ENCODE results near the gene NCOA1. TPM values are rescaled to one million over a fixed set of nuclear protein-coding genes. Genes with fewer than 3 reads are reported as not detected.
"Not testable (repeated sequence)": the region's sequence is repeated elsewhere in the genome, so short reads cannot be mapped to it uniquely, and the experiment has no call there.

The NCOA1 gene
- total RNA-seq, 1 donor from 2014 or later = 12.0 TPM

- no peak for DNase-seq (ENCODE audit: extremely low read depth, low read depth, low spot score)
Observed at GRCh38 chr2:24570225-24570624, 79.2 kb downstream of the NCOA1 start.

- DNase-seq (ENCODE audit: extremely low read depth, low read depth, low spot score) = no peak
Observed at GRCh38 chr2:24571828-24572442, 80.9 kb downstream of the NCOA1 start.

DNA sequence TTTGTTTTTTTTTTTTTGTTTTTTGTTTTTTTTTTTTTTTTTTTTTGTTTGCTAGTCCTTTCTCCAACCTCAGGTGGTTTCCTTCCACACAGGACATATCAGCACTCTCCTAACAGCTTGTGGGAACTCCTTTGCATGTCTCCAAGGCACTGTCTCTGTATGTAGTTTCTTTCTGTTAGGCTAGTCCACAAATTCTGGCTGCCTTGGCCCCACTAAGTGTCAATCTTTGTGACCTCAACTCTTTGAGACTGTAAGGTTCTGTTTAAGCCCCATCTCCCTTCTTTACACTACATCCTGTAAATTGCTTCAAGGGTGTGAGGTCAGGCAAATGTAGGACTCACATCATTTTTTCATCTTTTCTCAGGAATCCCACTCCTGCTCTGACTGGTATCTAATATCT, 85.1 kb downstream of the NCOA1 start:
- no peak for DNase-seq (ENCODE audit: extremely low read depth, low read depth, low spot score)

DNA sequence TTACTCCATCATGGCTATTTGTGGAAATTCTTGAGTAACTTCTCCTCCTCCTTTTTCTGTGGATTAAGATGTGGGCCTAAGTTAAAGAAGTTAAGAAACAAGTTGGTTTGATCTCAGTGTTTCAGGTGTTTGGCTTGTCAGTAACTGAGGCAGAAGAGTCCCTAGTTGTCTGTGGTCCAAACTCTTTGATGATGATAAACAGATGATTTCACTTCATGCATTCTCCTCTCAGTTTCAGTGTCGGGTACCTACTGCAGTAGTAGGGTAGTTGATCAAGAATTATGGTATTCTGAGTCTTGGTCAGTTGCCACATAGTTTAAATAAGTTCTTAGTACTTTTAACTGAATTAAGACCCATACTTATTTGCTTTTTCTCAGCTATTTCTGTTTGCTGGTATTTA, 85.6 kb downstream of the NCOA1 start:
- no peak for DNase-seq (ENCODE audit: extremely low read depth, low read depth, low spot score)

GRCh38 chr2:24577481-24577880, 86.4 kb downstream of the NCOA1 start:
- no peak for DNase-seq (ENCODE audit: extremely low read depth, low read depth, low spot score)

DNA sequence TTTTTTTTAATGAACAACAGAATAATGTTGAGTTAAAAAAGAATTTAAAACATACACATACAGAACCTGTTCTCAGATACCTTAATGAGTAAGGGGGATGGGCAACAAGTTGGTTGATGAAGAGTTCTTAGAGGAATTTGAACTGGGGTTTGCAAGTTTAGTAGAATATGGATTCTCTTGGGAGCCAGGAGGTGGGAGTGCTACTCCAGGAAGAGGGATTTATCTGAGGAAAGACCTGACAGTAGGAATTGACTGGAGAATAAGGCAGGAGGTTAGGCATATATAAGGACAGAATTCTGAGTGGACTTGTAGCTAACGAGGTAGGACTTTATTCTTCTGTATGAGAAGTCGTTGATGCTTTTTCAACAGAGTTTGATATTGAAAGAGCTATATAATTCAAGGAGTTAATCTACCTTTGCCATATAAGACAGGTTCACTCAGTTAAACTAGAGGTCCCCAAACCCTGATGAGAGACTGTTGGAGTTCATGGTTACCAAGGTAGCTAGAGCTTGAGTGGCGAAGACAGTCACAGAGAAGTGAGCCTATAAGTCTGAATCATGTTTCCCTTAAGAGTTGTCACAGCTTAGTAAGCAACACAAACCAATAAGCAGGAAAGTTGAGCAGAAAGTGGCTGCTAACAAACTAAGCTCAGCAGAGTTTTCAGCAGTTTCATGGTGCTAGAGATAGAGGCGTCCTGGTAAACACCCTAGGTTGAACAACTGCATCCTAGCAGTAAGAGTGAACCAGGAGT, 88.2 kb downstream of the NCOA1 start:
- no peak for DNase-seq (ENCODE audit: extremely low read depth, low read depth, low spot score)

DNA sequence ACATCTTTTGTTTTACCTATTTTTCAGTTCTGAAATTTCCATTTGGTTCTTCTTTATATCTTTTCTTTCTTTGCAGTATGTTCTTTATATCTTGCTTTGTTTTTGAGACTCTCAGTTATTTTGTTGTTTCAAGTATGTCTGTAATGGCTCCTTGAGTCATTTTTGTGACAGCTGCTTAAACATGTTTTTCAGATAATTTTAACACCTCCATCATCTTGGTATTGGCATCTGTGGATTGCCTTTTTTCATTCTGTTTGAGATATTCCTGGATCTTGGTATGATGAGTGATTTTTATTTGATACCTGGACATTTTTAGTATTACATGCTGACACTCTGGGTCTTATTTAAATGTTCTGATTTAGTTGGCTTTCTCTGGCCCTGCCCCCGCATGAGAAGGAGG, 89.5 kb downstream of the NCOA1 start:
- no peak for DNase-seq (ENCODE audit: extremely low read depth, low read depth, low spot score)

DNA sequence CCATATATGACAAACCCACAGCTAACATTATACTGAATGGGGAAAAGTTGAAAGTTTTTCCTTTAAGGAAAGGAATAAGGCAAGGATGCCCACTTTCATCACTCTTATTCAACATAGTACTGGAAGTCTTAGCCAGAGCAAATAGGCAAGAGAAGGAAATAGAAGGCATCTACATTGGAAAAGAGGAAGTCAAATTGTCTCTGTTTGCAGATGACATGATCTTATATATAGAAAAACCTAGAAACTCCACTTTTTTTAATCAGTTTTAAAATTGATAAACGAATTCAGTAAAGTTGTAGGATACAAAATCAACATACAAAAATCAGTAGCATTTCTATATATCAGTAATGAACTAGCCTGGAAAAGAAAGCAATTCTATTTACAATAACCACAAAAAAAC, 90.9 kb downstream of the NCOA1 start:
- DNase-seq (ENCODE audit: extremely low read depth, low read depth, low spot score) = not testable (repeated sequence)

DNA sequence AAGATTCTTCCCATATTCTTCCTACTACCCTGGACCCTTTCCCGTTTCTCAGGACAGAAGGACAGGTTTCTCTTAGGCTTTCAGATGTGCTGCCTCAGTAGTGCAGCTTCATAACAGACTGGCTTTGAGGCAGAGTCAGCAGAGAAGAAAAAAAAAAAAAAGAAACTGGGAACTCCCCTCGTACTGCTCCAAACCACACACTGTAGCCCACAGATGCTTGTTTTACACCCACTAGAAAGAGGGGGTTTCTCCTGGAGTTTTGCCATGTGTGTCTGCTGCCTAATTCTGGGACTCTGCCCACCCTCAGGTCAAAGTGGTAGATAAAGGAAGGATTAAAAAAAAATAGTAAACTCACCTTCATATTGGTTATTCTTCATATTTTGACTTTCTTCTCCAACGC, 95.9 kb downstream of the NCOA1 start:
- DNase-seq (ENCODE audit: extremely low read depth, low read depth, low spot score) = no peak

GRCh38 chr2:24588294-24588693, 97.2 kb downstream of the NCOA1 start:
- DNase-seq (ENCODE audit: extremely low read depth, low read depth, low spot score) = no peak

DNA sequence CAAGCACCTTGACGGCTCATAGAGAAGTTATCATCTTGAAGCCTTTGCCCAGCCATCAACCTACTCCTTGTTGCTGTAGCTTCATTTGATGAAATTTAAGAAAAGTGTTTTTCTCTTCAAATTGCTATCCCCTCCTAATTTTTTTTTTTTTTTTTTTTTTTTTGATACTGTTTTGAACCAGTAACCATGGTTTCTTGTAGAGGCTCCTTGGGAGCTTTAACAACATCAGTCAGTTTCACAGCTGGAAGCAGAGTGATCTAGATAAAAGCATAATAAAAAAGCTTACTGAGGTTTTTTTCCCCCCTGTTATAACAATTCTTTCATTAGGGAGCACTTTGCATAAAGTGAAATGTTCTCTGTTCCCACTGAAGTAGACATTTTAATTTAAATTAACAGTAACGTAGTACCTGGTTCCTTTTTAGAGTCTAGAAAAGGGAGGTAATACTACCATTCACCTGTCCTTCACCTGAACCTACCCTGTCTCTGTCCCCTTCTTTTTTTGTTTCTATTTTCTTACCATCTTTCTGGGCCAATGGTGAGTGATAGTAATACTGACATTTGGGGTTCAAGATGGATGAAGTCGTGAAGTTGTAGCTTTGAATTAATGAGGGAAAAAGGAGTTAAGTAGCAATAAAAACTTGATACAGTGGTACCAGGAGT, 101.5 kb downstream of the NCOA1 start:
- DNase-seq (ENCODE audit: extremely low read depth, low read depth, low spot score) = no peak

DNA sequence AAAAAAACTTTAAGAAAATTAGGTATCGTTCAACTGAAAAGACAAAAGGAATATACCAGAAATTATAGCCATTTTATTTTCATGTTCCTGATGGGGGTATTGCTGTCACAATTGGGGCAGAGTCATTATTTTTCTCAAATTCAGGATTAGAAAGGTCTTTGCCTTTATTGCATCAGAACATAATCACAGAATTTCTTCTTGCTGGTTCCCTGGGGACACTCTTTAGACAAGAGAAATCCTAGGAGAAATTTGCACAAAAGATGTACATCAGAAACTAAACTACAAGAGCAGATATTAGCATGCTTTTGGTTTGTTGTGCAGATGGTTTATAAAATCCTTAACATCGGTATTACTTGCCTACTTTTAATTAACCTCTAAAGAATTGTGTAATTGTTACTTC, 103.2 kb downstream of the NCOA1 start:
- DNase-seq (ENCODE audit: extremely low read depth, low read depth, low spot score) = no peak

GRCh38 chr2:24597181-24597870, 106.3 kb downstream of the NCOA1 start:
- no peak for DNase-seq (ENCODE audit: extremely low read depth, low read depth, low spot score)

DNA sequence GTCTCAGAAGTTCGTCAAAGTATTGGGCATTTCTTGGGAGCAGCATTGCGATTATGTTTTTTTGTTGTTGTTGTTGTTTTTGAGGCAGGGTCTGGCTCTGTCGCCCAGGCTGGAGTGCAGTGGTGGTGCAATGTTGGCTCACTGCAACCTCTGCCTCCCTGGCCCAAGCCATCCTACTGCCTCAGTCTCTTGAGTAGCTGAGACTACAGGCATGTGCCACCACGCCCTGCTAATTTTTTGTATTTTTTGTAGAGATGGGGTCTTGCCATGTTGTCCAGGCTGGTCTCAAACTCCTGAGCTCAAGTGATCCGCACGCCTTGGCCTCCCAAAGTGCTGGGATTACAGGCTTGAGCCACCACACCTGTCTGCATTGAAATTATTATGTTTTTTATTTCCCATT, 109.1 kb downstream of the NCOA1 start:
- not testable (repeated sequence) for DNase-seq (ENCODE audit: extremely low read depth, low read depth, low spot score)

DNA sequence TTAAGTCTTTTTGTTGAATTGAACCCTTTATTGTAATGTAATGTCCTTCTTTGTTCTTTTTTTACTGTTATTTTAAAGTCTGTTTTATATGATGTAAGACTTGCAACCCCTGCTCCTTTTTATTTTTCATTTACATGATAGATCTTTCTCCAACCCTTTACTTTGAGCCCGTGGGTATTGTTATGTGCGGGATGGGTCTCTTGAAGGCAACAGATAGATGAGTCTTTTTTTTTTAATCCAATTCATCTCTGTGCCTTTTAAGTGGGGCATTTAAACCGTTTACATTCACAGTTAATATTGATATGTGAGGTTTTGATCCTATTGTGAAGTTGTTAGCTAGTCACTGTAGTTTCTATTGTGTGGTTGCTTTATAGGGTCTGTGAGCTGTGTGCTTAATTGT, 120.6 kb downstream of the NCOA1 start:
- no peak for DNase-seq (ENCODE audit: extremely low read depth, low read depth, low spot score)

DNA sequence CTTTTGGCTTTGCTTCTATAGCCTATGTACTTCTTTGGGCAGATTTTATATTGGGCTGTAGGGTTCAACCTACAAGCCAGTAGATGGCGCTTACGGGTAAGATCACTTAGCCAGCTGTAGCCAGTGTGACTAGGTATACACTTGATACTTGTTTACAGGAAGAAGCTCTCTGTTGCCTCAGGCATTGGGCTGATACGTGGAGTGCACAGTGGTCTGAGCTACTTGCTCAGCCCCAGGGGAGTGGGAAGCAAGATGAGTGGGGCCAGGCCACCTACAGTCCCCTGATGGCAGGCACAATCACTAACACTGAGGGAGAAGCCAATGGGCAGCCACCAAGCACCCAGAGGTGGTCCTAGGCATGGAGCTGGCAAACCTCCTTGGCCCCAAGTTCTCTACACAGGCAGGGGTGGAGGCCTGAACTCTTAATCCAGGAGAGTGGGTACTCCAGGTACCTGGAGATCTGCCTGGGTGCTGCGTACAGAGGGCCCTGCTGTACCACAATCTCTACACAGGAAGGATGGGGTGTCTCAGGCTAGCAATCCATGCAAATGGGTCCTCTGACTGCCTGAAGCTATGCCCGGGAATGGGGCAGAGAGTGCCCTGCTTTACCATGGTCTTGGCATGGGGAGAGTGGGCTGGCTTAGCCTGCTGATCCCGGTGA, 122.2 kb downstream of the NCOA1 start:
- peak; percentile 39 for DNase-seq (ENCODE audit: extremely low read depth, low read depth, low spot score)

DNA sequence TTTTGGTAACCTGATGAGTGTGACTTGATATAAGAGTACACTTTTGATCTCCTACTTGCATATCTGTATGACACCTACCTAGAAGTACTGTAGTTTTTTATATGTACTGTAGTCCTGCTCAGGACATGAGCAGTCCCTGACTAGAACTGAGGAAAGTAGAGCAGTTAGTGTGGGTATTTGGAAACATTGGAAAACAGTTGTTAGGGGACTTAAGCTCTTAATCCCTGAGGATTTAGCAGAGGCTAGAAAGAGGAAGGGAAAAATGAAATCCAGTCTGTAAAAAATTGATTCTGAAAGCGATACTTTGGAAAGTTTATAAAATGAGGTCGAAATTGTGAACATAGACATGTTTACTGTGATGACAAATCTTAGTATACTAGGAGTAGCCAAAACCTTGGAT, 125.6 kb downstream of the NCOA1 start:
- no peak for DNase-seq (ENCODE audit: extremely low read depth, low read depth, low spot score)

GRCh38 chr2:24617424-24617823, 126.4 kb downstream of the NCOA1 start:
- DNase-seq (ENCODE audit: extremely low read depth, low read depth, low spot score) = no peak

GRCh38 chr2:24618144-24618543, 127.1 kb downstream of the NCOA1 start:
- no peak for DNase-seq (ENCODE audit: extremely low read depth, low read depth, low spot score)

GRCh38 chr2:24618680-24619079, 127.6 kb downstream of the NCOA1 start:
- DNase-seq (ENCODE audit: extremely low read depth, low read depth, low spot score) = no peak

GRCh38 chr2:24620936-24621335, 129.9 kb downstream of the NCOA1 start:
- no peak for DNase-seq (ENCODE audit: extremely low read depth, low read depth, low spot score)

Measured in glomerular endothelial cell (primary cell).